Ishikawa (cell line): Measurements from ENCODE around the gene C4orf33.

Experiments
- MAX ChIP-seq: IDR thresholded peaks from 2 replicates; pipeline ENCODE4 v1.6.1; 2012
- RAD21 ChIP-seq: IDR thresholded peaks from 2 replicates; pipeline ENCODE4 v1.6.1; 2012; ENCODE audit warnings: low read depth
- TF ChIP-seq, protein P1 (sequence below): IDR thresholded peaks from 2 replicates; pipeline ENCODE4 v1.6.1; 2012; ENCODE audit warnings: low read depth, mild to moderate bottlenecking

GRCh38 chr4:129143359-129143758 is 47.4 kb downstream of the C4orf33 start:
- TF ChIP-seq, protein P1, sequence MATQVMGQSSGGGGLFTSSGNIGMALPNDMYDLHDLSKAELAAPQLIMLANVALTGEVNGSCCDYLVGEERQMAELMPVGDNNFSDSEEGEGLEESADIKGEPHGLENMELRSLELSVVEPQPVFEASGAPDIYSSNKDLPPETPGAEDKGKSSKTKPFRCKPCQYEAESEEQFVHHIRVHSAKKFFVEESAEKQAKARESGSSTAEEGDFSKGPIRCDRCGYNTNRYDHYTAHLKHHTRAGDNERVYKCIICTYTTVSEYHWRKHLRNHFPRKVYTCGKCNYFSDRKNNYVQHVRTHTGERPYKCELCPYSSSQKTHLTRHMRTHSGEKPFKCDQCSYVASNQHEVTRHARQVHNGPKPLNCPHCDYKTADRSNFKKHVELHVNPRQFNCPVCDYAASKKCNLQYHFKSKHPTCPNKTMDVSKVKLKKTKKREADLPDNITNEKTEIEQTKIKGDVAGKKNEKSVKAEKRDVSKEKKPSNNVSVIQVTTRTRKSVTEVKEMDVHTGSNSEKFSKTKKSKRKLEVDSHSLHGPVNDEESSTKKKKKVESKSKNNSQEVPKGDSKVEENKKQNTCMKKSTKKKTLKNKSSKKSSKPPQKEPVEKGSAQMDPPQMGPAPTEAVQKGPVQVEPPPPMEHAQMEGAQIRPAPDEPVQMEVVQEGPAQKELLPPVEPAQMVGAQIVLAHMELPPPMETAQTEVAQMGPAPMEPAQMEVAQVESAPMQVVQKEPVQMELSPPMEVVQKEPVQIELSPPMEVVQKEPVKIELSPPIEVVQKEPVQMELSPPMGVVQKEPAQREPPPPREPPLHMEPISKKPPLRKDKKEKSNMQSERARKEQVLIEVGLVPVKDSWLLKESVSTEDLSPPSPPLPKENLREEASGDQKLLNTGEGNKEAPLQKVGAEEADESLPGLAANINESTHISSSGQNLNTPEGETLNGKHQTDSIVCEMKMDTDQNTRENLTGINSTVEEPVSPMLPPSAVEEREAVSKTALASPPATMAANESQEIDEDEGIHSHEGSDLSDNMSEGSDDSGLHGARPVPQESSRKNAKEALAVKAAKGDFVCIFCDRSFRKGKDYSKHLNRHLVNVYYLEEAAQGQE: no peak
- no peak for TF ChIP-seq MAX
- no peak for TF ChIP-seq RAD21
